ENCODE measurements around the gene ASS1.

Gene ASS1

GRCh38 chr9:130451004-130451390, 6.2 kb downstream of the ASS1 start:
- peak overlapping the region; percentile 41 for H3K4me2 ChIP-seq
- H3K9ac ChIP-seq, result no peak overlapping the region
- peaks cover 64% of the 10 kb centered on the region for H3K4me1 ChIP-seq

GRCh38 chr9:130451509-130452388, 7.0 kb downstream of the ASS1 start:
- no peak overlapping the region for H3K4me3 ChIP-seq
- H4K20me1 ChIP-seq, result peaks cover 31% of the 10 kb centered on the region; the same call in 1 of the 2 replicates
- H3K4me1 ChIP-seq, result peaks cover 56% of the 10 kb centered on the region
- H3K4me2 ChIP-seq, result peak overlapping the region; percentile 41
- no peaks in the 10 kb centered on the region for H3K9me3 ChIP-seq
- no peak overlapping the region for H3K9ac ChIP-seq
- peaks cover 12% of the 10 kb centered on the region; the same call in 1 of the 2 replicates for H3K36me3 ChIP-seq
- no peak for TF ChIP-seq Cebpa-rat (IDR thresholded peaks at IDR 0.05)
- H3K27ac ChIP-seq, result no peak overlapping the region
- H3K27me3 ChIP-seq, result no peaks in the 10 kb centered on the region

More at GRCh38 chr9:130451004-130451390, 6.2 kb downstream of the ASS1 start:
- Histone ChIP-seq H3K27ac (no peak overlapping the region), H3K4me3 (no peak overlapping the region), H3K36me3 (peaks cover 12% of the 10 kb centered on the region; the same call in 1 of the 2 replicates), H3K27me3 (no peaks in the 10 kb centered on the region), H4K20me1 (peaks cover 31% of the 10 kb centered on the region; the same call in 1 of the 2 replicates), H3K9me3 (no peaks in the 10 kb centered on the region)
- TF ChIP-seq Cebpa-rat (IDR thresholded peaks at IDR 0.05), result no peak

- peaks cover 31% of the 10 kb centered on the region; the same call in 1 of the 2 replicates for H4K20me1 ChIP-seq
- no peak overlapping the region for H3K9ac ChIP-seq
- H3K36me3 ChIP-seq, result peaks cover 12% of the 10 kb centered on the region; the same call in 1 of the 2 replicates
- no peak overlapping the region for H3K4me3 ChIP-seq
- no peak for TF ChIP-seq Cebpa-rat (IDR thresholded peaks at IDR 0.05)
- no peaks in the 10 kb centered on the region for H3K9me3 ChIP-seq
- H3K27me3 ChIP-seq, result no peaks in the 10 kb centered on the region
- H3K4me2 ChIP-seq, result no peak overlapping the region
- H3K4me1 ChIP-seq, result peaks cover 45% of the 10 kb centered on the region
- no peak overlapping the region for H3K27ac ChIP-seq
Measured at GRCh38 chr9:130452835-130453234, 8.1 kb downstream of the ASS1 start.

- Histone ChIP-seq H3K27me3 (no peaks in the 10 kb centered on the region), H3K4me1 (peaks cover 39% of the 10 kb centered on the region), H3K36me3 (peaks cover 15% of the 10 kb centered on the region; the same call in 1 of the 2 replicates), H3K9ac (no peak overlapping the region), H3K27ac (no peak overlapping the region), H3K4me2 (no peak overlapping the region), H3K4me3 (no peak overlapping the region), H4K20me1 (peaks cover 33% of the 10 kb centered on the region; the same call in 1 of the 2 replicates), H3K9me3 (no peaks in the 10 kb centered on the region)
- TF ChIP-seq Cebpa-rat (IDR thresholded peaks at IDR 0.05), result no peak
Measured at GRCh38 chr9:130453487-130453886, 8.7 kb downstream of the ASS1 start.

- Histone ChIP-seq H3K4me1 (peaks cover 31% of the 10 kb centered on the region), H3K27me3 (no peaks in the 10 kb centered on the region), H3K4me3 (no peak overlapping the region), H3K9me3 (no peaks in the 10 kb centered on the region), H3K36me3 (peaks cover 22% of the 10 kb centered on the region; the same call in 1 of the 2 replicates), H3K9ac (no peak overlapping the region), H3K4me2 (no peak overlapping the region), H4K20me1 (peaks cover 39% of the 10 kb centered on the region; the same call in 1 of the 2 replicates), H3K27ac (no peak overlapping the region)
- TF ChIP-seq Cebpa-rat (IDR thresholded peaks at IDR 0.05), result no peak
Measured at GRCh38 chr9:130454096-130454811, 9.5 kb downstream of the ASS1 start.

GRCh38 chr9:130454812-130455325, 10.1 kb downstream of the ASS1 start:
- H3K4me1 ChIP-seq, result peaks cover 25% of the 10 kb centered on the region
- no peak overlapping the region for H3K4me3 ChIP-seq
- no peak overlapping the region for H3K9ac ChIP-seq
- no peaks in the 10 kb centered on the region for H3K27me3 ChIP-seq
- H3K27ac ChIP-seq, result no peak overlapping the region
- H3K4me2 ChIP-seq, result no peak overlapping the region
- TF ChIP-seq Cebpa-rat (IDR thresholded peaks at IDR 0.05), result no peak
- no peaks in the 10 kb centered on the region for H3K9me3 ChIP-seq
- peaks cover 22% of the 10 kb centered on the region; the same call in 1 of the 2 replicates for H3K36me3 ChIP-seq
- peaks cover 42% of the 10 kb centered on the region; the same call in 1 of the 2 replicates for H4K20me1 ChIP-seq

GRCh38 chr9:130458027-130458803, 13.5 kb downstream of the ASS1 start:
- H3K4me2 ChIP-seq, result no peak overlapping the region
- no peaks in the 10 kb centered on the region for H3K9me3 ChIP-seq
- H3K4me1 ChIP-seq, result no peaks in the 10 kb centered on the region
- H3K36me3 ChIP-seq, result peaks cover 16% of the 10 kb centered on the region; the same call in 1 of the 2 replicates
- no peaks in the 10 kb centered on the region for H3K27me3 ChIP-seq
- no peak overlapping the region for H3K9ac ChIP-seq
- H4K20me1 ChIP-seq, result peaks cover 52% of the 10 kb centered on the region; the same call in 1 of the 2 replicates
- TF ChIP-seq Cebpa-rat (IDR thresholded peaks at IDR 0.05), result no peak
- no peak overlapping the region for H3K27ac ChIP-seq
- H3K4me3 ChIP-seq, result no peak overlapping the region

GRCh38 chr9:130458804-130459067, 14.0 kb downstream of the ASS1 start:
- TF ChIP-seq Cebpa-rat (IDR thresholded peaks at IDR 0.05), result no peak
- Histone ChIP-seq H3K4me3 (no peak overlapping the region), H3K4me2 (no peak overlapping the region), H3K4me1 (no peaks in the 10 kb centered on the region), H4K20me1 (peaks cover 52% of the 10 kb centered on the region; the same call in 1 of the 2 replicates), H3K27me3 (no peaks in the 10 kb centered on the region), H3K27ac (no peak overlapping the region), H3K9me3 (no peaks in the 10 kb centered on the region), H3K36me3 (peaks cover 18% of the 10 kb centered on the region; the same call in 1 of the 2 replicates), H3K9ac (no peak overlapping the region)

- H3K4me3 ChIP-seq, result no peak overlapping the region
- H3K27ac ChIP-seq, result no peak overlapping the region
- no peak for TF ChIP-seq Cebpa-rat (IDR thresholded peaks at IDR 0.05)
- H3K4me1 ChIP-seq, result no peaks in the 10 kb centered on the region
- peaks cover 52% of the 10 kb centered on the region; the same call in 1 of the 2 replicates for H4K20me1 ChIP-seq
- H3K27me3 ChIP-seq, result no peaks in the 10 kb centered on the region
- H3K4me2 ChIP-seq, result no peak overlapping the region
- H3K36me3 ChIP-seq, result peaks cover 18% of the 10 kb centered on the region; the same call in 1 of the 2 replicates
- no peaks in the 10 kb centered on the region for H3K9me3 ChIP-seq
- no peak overlapping the region for H3K9ac ChIP-seq
Measured at GRCh38 chr9:130459151-130459550, 14.4 kb downstream of the ASS1 start.
